Breast epithelium (tissue), 3 donors: ENCODE data around the gene TOGARAM1.
"Not testable (repeated sequence)": the region's sequence is repeated elsewhere in the genome, so short reads cannot be mapped to it uniquely, and the experiment has no call there.

Experiments used
- POLR2AphosphoS5 ChIP-seq, 3 donors: sonication (generic); formaldehyde crosslinking; IDR thresholded peaks; one replicate each; pipeline ENCODE4 v1.6.1; 2017; ENCODE audit warnings: antibody characterized with exemption in 3 of 3
- TF ChIP-seq, protein P1 (sequence below), 3 donors: fragments of 450-650 bp; IDR thresholded peaks; one replicate each; pipeline ENCODE4 v1.5.1; 2016 to 2017; ENCODE audit warnings: antibody characterized with exemption in 3 of 3, mild to moderate bottlenecking in 3 of 3, moderate library complexity in 3 of 3

DNA sequence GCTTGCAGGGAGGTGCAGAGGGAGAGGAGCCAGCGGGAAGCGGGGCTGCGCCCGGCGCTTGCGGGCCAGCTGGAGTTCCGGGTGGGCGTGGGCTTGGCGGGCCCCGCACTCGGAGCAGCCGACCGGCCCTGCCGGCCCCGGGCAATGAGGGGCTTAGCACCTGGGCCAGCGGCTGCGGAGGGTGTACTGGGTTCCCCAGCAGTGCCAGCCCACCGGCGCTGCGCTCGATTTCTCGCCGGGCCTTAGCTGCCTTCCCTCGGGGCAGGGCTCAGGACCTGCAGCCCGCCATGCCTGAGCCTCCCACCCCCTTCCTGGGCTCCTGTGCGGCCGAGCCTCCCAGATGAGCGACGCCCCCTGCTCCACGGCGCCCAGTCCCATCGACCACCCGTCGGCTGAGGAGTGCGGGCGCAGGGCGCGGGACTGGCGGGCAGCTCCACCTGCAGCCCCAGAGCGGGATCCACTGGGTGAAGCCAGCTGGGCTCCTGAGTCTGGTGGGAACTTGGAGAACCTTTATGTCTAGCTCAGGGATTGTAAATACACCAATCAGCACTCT, 118.5 kb downstream of the TOGARAM1 start:
- TF ChIP-seq POLR2AphosphoS5 (IDR thresholded peaks at IDR 0.05) = not testable (repeated sequence)
- TF ChIP-seq, protein P1, sequence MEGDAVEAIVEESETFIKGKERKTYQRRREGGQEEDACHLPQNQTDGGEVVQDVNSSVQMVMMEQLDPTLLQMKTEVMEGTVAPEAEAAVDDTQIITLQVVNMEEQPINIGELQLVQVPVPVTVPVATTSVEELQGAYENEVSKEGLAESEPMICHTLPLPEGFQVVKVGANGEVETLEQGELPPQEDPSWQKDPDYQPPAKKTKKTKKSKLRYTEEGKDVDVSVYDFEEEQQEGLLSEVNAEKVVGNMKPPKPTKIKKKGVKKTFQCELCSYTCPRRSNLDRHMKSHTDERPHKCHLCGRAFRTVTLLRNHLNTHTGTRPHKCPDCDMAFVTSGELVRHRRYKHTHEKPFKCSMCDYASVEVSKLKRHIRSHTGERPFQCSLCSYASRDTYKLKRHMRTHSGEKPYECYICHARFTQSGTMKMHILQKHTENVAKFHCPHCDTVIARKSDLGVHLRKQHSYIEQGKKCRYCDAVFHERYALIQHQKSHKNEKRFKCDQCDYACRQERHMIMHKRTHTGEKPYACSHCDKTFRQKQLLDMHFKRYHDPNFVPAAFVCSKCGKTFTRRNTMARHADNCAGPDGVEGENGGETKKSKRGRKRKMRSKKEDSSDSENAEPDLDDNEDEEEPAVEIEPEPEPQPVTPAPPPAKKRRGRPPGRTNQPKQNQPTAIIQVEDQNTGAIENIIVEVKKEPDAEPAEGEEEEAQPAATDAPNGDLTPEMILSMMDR (IDR thresholded peaks at IDR 0.05) = not testable (repeated sequence)
